ENCODE results near the gene RALGDS. TPM values are rescaled to one million over a fixed set of nuclear protein-coding genes. Genes with fewer than 3 reads are reported as not detected.

Gene RALGDS
- total and polyA plus RNA-seq, 2 donors (not counting 3 experiments of a cell fraction or from before 2014, with no cell fraction given) = 41.4 to 60.0 TPM

GRCh38 chr9:133117271-133118178, 3.5 kb downstream of the RALGDS start:
- H3K27me3 ChIP-seq (ENCODE audit: control insufficient read depth in 2 of 2, insufficient read depth in 2 of 2, low read length in 2 of 2) = no peaks in the 10 kb centered on the region
- CTCF ChIA-PET = interaction anchor here (0.8 to 5.3 kb wide), 7 partner anchors 9 to 30 kb away, joined by 3 to 72 read pairs (median 5); no protein-coding TSS in a partner anchor
- no peaks in the 10 kb centered on the region for H3K9me3 ChIP-seq (replicated peaks; ENCODE audit: control insufficient read depth, insufficient read depth, low read length)
- BruUV-seq (replicated peaks) = no TSS peak
- FAIRE-seq (no peak), DNase-seq (ENCODE audit: low read depth, low spot score) (no peak)
- dilution Hi-C loops (cut with MboI; ENCODE audit: extremely low pct_ligation_motif_present, low sequenced_read_pairs) = no loop called here
- peaks cover 33% of the 10 kb centered on the region for H3K4me1 ChIP-seq (ENCODE audit: control insufficient read depth, extremely low read depth, insufficient read depth, low read length)
- no peak overlapping the region for H3K4me3 ChIP-seq (replicated peaks in 1 of 3; ENCODE audit: insufficient read depth in 1 of 3, low read depth in 1 of 3, low read length in 3 of 3)
- no peak for TF ChIP-seq POLR2A (IDR thresholded peaks at IDR 0.05; ENCODE audit: low read depth, low read length)
- TF ChIP-seq JUN (IDR thresholded peaks at IDR 0.05; ENCODE audit: borderline replicate concordance, insufficient read depth, insufficient read length, low read depth) = no peak
- no peak for TF ChIP-seq POLR2AphosphoS5 (IDR thresholded peaks at IDR 0.05; ENCODE audit: insufficient read depth, low read depth, low read length)
- no peak for TF ChIP-seq MYC (IDR thresholded peaks at IDR 0.05; ENCODE audit: low read depth, low read length)
- TF ChIP-seq FOS (IDR thresholded peaks at IDR 0.05; ENCODE audit: borderline replicate concordance, insufficient read depth, low read length) = no peak
- no peak for TF ChIP-seq MAX (IDR thresholded peaks at IDR 0.05; ENCODE audit: insufficient read depth, insufficient read length)
- intact Hi-C loops (cut with micrococcal nuclease) = no loop called here
- H3K27ac ChIP-seq (ENCODE audit: insufficient read depth, low read depth, low read length) = no peak overlapping the region
- POLR2A ChIA-PET = interaction anchor here (2.0 kb wide), 1 partner anchor 16 kb away, joined by 13 read pairs; no protein-coding TSS in a partner anchor
- no peaks in the 10 kb centered on the region for H3K79me2 ChIP-seq (ENCODE audit: control insufficient read depth, insufficient read depth, low read length)
- no peaks in the 10 kb centered on the region for H3K9me1 ChIP-seq (replicated peaks; ENCODE audit: control insufficient read depth, extremely low read depth, insufficient read depth, low read length)
- H3K4me2 ChIP-seq (ENCODE audit: insufficient read depth, low read length) = no peak overlapping the region
- H3K9ac ChIP-seq (replicated peaks; ENCODE audit: extremely low read depth, insufficient read depth, low read length) = no peak overlapping the region
- no peak overlapping the region for H2AFZ ChIP-seq (ENCODE audit: low read depth, low read length)
- no peaks in the 10 kb centered on the region for H3K36me3 ChIP-seq (ENCODE audit: control insufficient read depth in 2 of 2, extremely low read depth in 1 of 2, insufficient read depth in 2 of 2, low read length in 2 of 2)
- H4K20me1 ChIP-seq (replicated peaks; ENCODE audit: control insufficient read depth, extremely low read depth, insufficient read depth, low read length) = no peaks in the 10 kb centered on the region

Data from endothelial cell of umbilical vein (primary cell).